Right cardiac atrium (tissue), 5 donors: ENCODE measurements around the gene PDZD11. TPM values are rescaled to one million over a fixed set of nuclear protein-coding genes. Genes with fewer than 3 reads are reported as not detected.
"Not testable (repeated sequence)": the region's sequence is repeated elsewhere in the genome, so short reads cannot be mapped to it uniquely, and the experiment has no call there.

Source experiments
- ATAC-seq, 2 donors: fragments of 200-7000 bp; cut with Tn5 transposase; one replicate each; pipeline versions ENCODE4 v1.8.0 to v1.9.1; 2020; ENCODE audit warnings: moderate library complexity in 2 of 2, mild to moderate bottlenecking in 1 of 2
- DNase-seq, 3 donors: peaks; one replicate each; pipeline ENCODE4 v3.0.0-alpha.2; 2020
- H3K27ac ChIP-seq: one replicate; pipeline ENCODE4 v1.5.1; 2013; ENCODE audit warnings: mild to moderate bottlenecking, low read length, control low read depth, moderate library complexity
- H3K27me3 ChIP-seq: one replicate; pipeline ENCODE4 v1.6.1; 2013; ENCODE audit not compliant: control insufficient read depth, insufficient read depth
- H3K4me1 ChIP-seq: one replicate; pipeline ENCODE4 v1.6.1; 2013; ENCODE audit warnings: low read length; ENCODE audit not compliant: control insufficient read depth, insufficient read depth
- H3K4me3 ChIP-seq: one replicate; pipeline ENCODE4 v1.5.1; 2013; ENCODE audit warnings: low read length, control low read depth
- H3K9me3 ChIP-seq: one replicate; pipeline ENCODE4 v1.6.1; 2013; ENCODE audit warnings: low read length; ENCODE audit not compliant: control insufficient read depth
- WGBS: extraction: QIAGEN DNeasy Blood & Tissue Kit; methylation state at CpG from one replicate; pipeline ENCODE4 v1.1.7; 2013; 5-methylcytosine and 5-hydroxymethylcytosine counted together
- intact Hi-C, 4 donors: fragments of 100-400 bp; cut with DNase I; formaldehyde crosslinking; loops; one replicate each; pipeline versions ENCODE4 v1.11.0 to v1.14.0; 2022 to 2023
- polyA plus RNA-seq: library from polyadenylated mRNA; stranded (reverse); fragments of 200-250 nt; gene quantifications from one replicate; pipeline ENCODE4 v1.2.3, GENCODE V29; 2013
- total RNA-seq, 4 donors: library from RNA; stranded (reverse); fragmentation: NEBNext Ultra II Directional; extraction: Animal tissue kit (Norgen Biotek cat#: 25700); gene quantifications; one replicate each; pipeline ENCODE4 v1.2.1, GENCODE V29; 2021
- donor health status: healthy with polysubstance abuse.
- donor health status: DM: no; HTN: yes; CAD: no.
- donor health status: DM: no; HTN: no; CAD: no.
- donor health status: DM: no; HTN: yes; CAD: no; lungs with severe emphysema.
- donor health status: DM: yes; HTN: yes; CAD: no.

Gene PDZD11
- total and polyA plus RNA-seq, 5 donors = 34.6 to 64.4 (median 41.1) TPM

GRCh38 chrX:70293621-70294020, 3.9 kb upstream of the PDZD11 start:
- intact Hi-C loops = no loop called here
- Histone ChIP-seq H3K27me3 (no peaks in the 10 kb centered on the region), H3K4me1 (peaks cover 2% of the 10 kb centered on the region), H3K9me3 (no peaks in the 10 kb centered on the region), H3K27ac (no peak overlapping the region), H3K4me3 (no peak overlapping the region)
- 92% methylated on average over 5 of the region's 5 CpGs for WGBS
- DNase-seq = no peak
- ATAC-seq = no peak

DNA sequence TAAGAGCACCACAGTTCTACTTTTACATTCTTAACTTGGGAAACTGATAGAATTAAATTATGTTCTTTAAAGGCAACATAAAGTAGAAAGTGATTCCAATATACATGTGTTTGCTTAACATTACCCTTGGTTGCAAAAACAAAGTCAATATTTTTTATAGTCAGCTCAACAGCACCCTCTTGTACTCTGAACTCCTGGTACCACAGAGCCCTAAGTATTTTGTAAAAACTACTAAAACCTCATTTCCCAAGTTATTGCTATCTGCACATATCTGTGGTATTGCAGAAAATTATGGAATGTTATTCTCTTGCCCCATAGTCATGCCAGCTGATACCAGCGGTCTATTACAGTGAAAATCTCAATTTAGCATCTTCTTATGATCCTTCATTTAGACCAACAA, 3.1 kb upstream of the PDZD11 start:
- Histone ChIP-seq H3K27ac (no peak overlapping the region), H3K9me3 (no peaks in the 10 kb centered on the region), H3K4me1 (peaks cover 2% of the 10 kb centered on the region), H3K4me3 (no peak overlapping the region), H3K27me3 (no peaks in the 10 kb centered on the region)
- DNase-seq (no peak), ATAC-seq (no peak)
- intact Hi-C loops = no loop called here
- 0% methylated on average over 1 of the region's 1 CpG for WGBS

DNA sequence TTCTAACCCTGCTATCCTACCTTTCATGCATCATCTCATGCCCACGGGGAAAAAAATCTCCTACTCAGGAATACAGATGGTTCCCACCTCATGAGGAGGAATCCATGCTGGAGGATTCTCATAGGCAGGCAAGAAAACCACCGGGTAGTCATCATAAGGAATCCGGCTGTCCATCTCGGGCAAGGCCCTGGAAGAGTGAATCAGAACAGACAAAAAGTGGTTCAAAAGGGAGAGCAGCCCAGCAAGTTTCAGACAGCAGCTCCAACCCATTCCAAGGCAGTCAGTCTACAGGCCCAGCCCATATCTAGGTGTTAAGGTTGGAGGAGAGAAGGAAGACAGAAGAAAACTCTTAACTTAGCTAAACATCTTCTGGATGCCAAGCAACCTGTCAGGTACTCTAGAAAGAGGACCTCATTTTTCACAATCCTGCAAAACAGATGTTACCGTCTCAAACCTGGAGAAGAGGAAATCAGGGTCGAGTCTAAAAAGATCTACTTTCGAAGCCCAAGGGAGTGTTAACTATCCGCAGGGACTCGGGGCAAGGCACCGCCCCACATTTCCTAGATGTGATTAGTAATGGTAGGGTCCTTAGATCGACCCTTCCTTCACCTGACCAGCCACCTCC, 447 bp downstream of the PDZD11 start:
- no peaks in the 10 kb centered on the region for H3K9me3 ChIP-seq
- peak overlapping the region; percentile 84 for H3K27ac ChIP-seq
- H3K27me3 ChIP-seq = no peaks in the 10 kb centered on the region
- H3K4me3 ChIP-seq = peak overlapping the region; percentile 42
- 26% methylated on average over 11 of the region's 11 CpGs for WGBS
- H3K4me1 ChIP-seq = peaks cover 2% of the 10 kb centered on the region
- intact Hi-C loops = no loop called here
- ATAC-seq = no peak
- no peak for DNase-seq

- WGBS = 89% methylated on average over 21 of the region's 21 CpGs
- Histone ChIP-seq H3K9me3 (no peaks in the 10 kb centered on the region), H3K4me3 (no peak within 1 kb of the TSS), H3K27ac (no peak within 1 kb of the TSS), H3K27me3 (no peaks in the 10 kb centered on the region), H3K4me1 (no peaks in the 10 kb centered on the region)
- DNase-seq (no peak), ATAC-seq (no peak)
- intact Hi-C loops = no loop called here
These were observed 7.8 kb downstream of the PDZD11 start, which contains the start of gene RAB41 for GRCh38 chrX:70281951-70282350. TSS of gene RAB41 (plus strand) at chrX:70282172. CDS start at chrX:70282218, 46 bp downstream.

DNA sequence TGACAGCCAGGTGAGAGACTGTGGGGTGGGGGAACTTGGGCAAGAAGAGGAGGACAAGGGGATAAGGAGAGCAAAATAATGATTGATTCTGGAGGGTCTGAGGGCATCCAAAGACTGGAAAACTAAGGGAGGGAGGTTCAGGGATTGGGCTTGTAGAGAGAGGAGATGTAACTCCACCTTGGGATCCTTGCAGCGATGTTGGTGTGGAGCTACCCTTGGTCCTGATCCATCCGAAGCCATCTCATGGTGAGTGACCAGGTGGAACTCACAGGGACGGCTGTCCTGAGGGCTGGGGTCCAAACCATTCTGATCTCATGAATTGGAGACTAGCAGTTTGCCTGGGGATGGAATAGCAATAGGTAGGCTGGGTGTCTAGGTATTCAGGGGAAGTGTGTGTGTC, 9.2 kb downstream of the PDZD11 start:
- intact Hi-C loops = no loop called here
- H3K27me3 ChIP-seq = no peaks in the 10 kb centered on the region
- H3K4me3 ChIP-seq = no peak overlapping the region
- no peaks in the 10 kb centered on the region for H3K4me1 ChIP-seq
- WGBS = 81% methylated on average over 3 of the region's 3 CpGs
- H3K9me3 ChIP-seq = no peaks in the 10 kb centered on the region
- H3K27ac ChIP-seq = no peak overlapping the region
- no peak for DNase-seq
- ATAC-seq = no peak

DNA sequence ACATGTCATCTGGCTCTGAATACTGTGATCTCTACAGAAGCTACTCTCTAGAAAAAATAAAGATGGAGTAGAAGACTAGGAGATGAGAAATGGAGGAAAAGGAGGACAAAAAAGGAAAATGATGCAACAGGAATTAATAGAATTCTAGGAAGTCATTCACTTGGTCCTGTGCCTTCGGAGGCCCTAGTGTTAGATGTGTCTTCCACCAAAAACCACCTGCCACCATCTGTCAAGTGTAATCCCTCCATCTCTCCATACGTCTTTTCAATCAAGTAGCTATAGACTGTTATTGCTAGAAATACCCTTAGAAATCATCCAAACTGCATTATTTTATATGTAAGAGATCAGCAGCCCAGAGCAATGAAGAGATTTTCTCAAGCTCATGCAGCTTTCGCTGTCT, 10.6 kb downstream of the PDZD11 start:
- WGBS = 89% methylated on average over 3 of the region's 3 CpGs
- H3K9me3 ChIP-seq = no peaks in the 10 kb centered on the region
- ATAC-seq (no peak), DNase-seq (no peak)
- intact Hi-C loops = no loop called here
- H3K4me1 ChIP-seq = no peaks in the 10 kb centered on the region
- H3K27me3 ChIP-seq = no peaks in the 10 kb centered on the region
- no peak overlapping the region for H3K4me3 ChIP-seq
- no peak overlapping the region for H3K27ac ChIP-seq

DNA sequence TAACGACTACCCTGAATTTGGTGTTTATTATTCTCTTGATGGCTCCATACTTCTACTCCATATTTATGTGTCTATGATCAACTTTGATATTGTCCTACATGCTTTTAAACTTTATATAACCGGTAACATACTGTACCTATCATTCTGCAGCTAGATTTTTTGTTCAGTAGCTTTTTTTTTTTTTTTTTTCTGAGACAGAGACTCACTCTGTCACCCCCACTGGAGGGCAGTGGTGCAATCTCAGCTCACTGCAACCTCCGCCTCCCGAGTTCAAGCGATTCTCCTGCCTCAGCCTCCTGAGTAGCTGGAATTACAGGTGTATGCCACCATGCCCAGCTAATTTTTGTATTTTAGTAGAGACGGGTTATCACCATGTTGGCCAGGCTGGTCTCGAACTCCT, 15.7 kb downstream of the PDZD11 start:
- DNase-seq, ATAC-seq, H3K4me1 ChIP-seq, H3K27me3 ChIP-seq, H3K27ac ChIP-seq, intact Hi-C loops, H3K9me3 ChIP-seq, H3K4me3 ChIP-seq: not testable (repeated sequence)
- 80% methylated on average over 7 of the region's 7 CpGs for WGBS

- Histone ChIP-seq H3K27me3 (no peaks in the 10 kb centered on the region), H3K27ac (no peak within 1 kb of the TSS), H3K4me1 (no peaks in the 10 kb centered on the region), H3K9me3 (no peaks in the 10 kb centered on the region), H3K4me3 (no peak within 1 kb of the TSS)
- no peak for DNase-seq
- intact Hi-C loops = loop anchor here in 1 of 4 donors (10.0 kb wide), 1 partner anchor 73 kb away; no protein-coding TSS in a partner anchor
- no peak for ATAC-seq
These were observed 21.7 kb downstream of the PDZD11 start, which contains the start of gene ARR3 for GRCh38 chrX:70268034-70268433. TSS of gene ARR3 (plus strand) at chrX:70268334. CDS start at chrX:70269386, 1,052 bp downstream.

GRCh38 chrX:70264784-70265183, 24.9 kb downstream of the PDZD11 start:
- 24% methylated on average over 3 of the region's 3 CpGs for WGBS
- Histone ChIP-seq H3K27ac (no peak overlapping the region), H3K4me3 (no peak overlapping the region), H3K4me1 (no peaks in the 10 kb centered on the region), H3K27me3 (no peaks in the 10 kb centered on the region), H3K9me3 (no peaks in the 10 kb centered on the region)
- ATAC-seq = no peak
- intact Hi-C loops = loop anchor here in 2 of 4 donors (5.0 to 10.0 kb wide), 2 partner anchors 67 to 70 kb away; no protein-coding TSS in a partner anchor
- no peak for DNase-seq

DNA sequence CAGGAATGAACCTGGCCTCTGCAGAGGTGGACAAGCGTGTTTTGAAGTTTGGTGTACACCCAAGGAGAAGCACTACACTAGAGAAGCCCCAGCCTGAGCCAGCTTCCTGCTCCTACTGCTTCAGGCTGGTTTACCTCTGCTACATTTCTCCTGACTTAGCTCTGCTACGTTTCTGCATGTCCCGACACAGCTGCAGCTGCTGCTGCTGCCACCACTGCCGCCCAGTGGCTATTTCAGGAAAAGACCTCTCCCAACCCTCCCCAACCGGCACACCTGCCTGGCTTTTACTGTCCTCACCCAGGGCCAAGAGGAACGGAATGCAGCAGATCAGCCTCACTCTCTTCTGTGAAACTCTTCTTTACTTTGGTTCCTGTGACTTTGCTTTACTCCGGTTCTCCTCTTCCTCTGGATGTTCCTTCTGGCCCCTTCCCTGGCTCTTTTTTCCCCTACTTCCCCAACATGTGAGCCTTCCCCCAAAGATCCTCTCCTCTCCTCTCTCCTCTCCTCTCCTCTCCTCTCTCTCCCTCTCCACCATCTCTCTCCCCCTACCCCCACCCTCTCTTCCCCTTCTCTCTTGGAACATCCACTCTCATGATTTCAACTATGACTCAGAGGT, 26.7 kb downstream of the PDZD11 start:
- 19% methylated on average over 7 of the region's 7 CpGs for WGBS
- Histone ChIP-seq H3K27ac (no peak overlapping the region), H3K4me1 (no peaks in the 10 kb centered on the region), H3K9me3 (no peaks in the 10 kb centered on the region), H3K4me3 (no peak overlapping the region), H3K27me3 (no peaks in the 10 kb centered on the region)
- ATAC-seq (peak; percentile 62 to 65), DNase-seq (peak; percentile 31 to 72 (median 50))
- intact Hi-C loops = loop anchor here in 2 of 4 donors (5.0 to 10.0 kb wide), 2 partner anchors 66 to 68 kb away; no protein-coding TSS in a partner anchor

DNA sequence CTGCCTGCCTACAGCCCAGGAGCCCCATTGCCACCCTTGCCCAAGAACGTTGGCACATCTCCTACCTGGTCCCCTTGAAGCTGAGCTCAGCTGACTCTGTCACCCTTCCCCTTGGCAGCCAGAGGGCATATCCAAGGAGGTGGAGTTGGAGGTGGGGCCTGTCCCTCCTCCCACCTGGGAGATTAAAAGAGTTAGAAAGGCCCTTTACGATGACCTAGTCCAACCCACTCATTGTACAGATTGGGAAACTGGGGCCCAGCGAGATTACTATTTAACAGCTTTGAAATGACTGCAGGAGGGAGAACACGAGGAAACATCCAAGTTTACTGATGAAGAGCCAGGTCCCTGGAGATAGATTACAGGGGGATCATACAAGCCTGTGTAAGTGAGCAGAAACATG, 29.6 kb downstream of the PDZD11 start, which contains the start of gene P2RY4:
TSS of gene P2RY4 (minus strand) at position 101 of the 400 bp plus-strand sequence. CDS start 580 bp downstream, outside the sequence.
- no peak for DNase-seq
- H3K27ac ChIP-seq = no peak within 1 kb of the TSS
- no peaks in the 10 kb centered on the region for H3K4me1 ChIP-seq
- H3K4me3 ChIP-seq = no peak within 1 kb of the TSS
- intact Hi-C loops = loop anchor here in 2 of 4 donors (5.0 to 10.0 kb wide), 2 partner anchors 63 to 65 kb away; no protein-coding TSS in a partner anchor
- no peak for ATAC-seq
- no peaks in the 10 kb centered on the region for H3K27me3 ChIP-seq
- WGBS = 73% methylated on average over 4 of the region's 4 CpGs
- no peaks in the 10 kb centered on the region for H3K9me3 ChIP-seq
